Neural crest cell (in vitro differentiated cells): Measurements from ENCODE around the gene SPEN. TPM values are rescaled to one million over a fixed set of nuclear protein-coding genes. Genes with fewer than 3 reads are reported as not detected.

Experiments used
- DNase-seq: peaks from one replicate; pipeline ENCODE4 v3.0.0; 2021; ENCODE audit warnings: low read depth, mixed read lengths, low spot score
- H3K27ac Mint-ChIP-seq: one replicate; pipeline ENCODE4 v1.8.0; 2021; ENCODE audit warnings: mild to moderate bottlenecking, mixed read lengths; ENCODE audit not compliant: unreplicated experiment
- H3K27me3 Mint-ChIP-seq: 2 replicates; pipeline ENCODE4 v1.8.0; 2021; ENCODE audit warnings: low read depth, mild to moderate bottlenecking, mixed read lengths
- H3K36me3 Mint-ChIP-seq: 2 replicates; pipeline ENCODE4 v1.8.0; 2021; ENCODE audit warnings: low read depth, mild to moderate bottlenecking, mixed read lengths
- H3K4me1 Mint-ChIP-seq: 2 replicates; pipeline ENCODE4 v1.8.0; 2021; ENCODE audit warnings: mixed read lengths
- H3K4me3 Mint-ChIP-seq: one replicate; pipeline ENCODE4 v1.8.0; 2021; ENCODE audit warnings: mild to moderate bottlenecking, mixed read lengths
- H3K9me3 Mint-ChIP-seq: 2 replicates; pipeline ENCODE4 v1.8.0; 2021; ENCODE audit warnings: mixed read lengths
- total RNA-seq: library from RNA; stranded (reverse); gene quantifications from 2 replicates; pipeline ENCODE4 v1.2.1, GENCODE V29; 2021
- TF ChIP-seq, protein P1 (sequence below): fragments of 200-600 bp; sonication (generic); conservative IDR thresholded peaks from 2 replicates; pipeline ENCODE4 v1.5.0; 2021; ENCODE audit warnings: antibody characterized with exemption, mild to moderate bottlenecking

Gene SPEN
- total RNA-seq, 1 donor from 2014 or later = 69.4 TPM

- Mint-ChIP-seq H3K9me3 (no peaks in the 10 kb centered on the region), H3K36me3 (peaks cover 41% of the 10 kb centered on the region), H3K4me3 (no peak overlapping the region), H3K27ac (no peak overlapping the region), H3K27me3 (no peaks in the 10 kb centered on the region), H3K4me1 (peaks cover 4% of the 10 kb centered on the region)
- TF ChIP-seq, protein P1, sequence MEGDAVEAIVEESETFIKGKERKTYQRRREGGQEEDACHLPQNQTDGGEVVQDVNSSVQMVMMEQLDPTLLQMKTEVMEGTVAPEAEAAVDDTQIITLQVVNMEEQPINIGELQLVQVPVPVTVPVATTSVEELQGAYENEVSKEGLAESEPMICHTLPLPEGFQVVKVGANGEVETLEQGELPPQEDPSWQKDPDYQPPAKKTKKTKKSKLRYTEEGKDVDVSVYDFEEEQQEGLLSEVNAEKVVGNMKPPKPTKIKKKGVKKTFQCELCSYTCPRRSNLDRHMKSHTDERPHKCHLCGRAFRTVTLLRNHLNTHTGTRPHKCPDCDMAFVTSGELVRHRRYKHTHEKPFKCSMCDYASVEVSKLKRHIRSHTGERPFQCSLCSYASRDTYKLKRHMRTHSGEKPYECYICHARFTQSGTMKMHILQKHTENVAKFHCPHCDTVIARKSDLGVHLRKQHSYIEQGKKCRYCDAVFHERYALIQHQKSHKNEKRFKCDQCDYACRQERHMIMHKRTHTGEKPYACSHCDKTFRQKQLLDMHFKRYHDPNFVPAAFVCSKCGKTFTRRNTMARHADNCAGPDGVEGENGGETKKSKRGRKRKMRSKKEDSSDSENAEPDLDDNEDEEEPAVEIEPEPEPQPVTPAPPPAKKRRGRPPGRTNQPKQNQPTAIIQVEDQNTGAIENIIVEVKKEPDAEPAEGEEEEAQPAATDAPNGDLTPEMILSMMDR = no peak
- DNase-seq = no peak
Observed at GRCh38 chr1:15934211-15935055, 86.9 kb downstream of the SPEN start.

GRCh38 chr1:15935056-15935950, 87.8 kb downstream of the SPEN start:
- TF ChIP-seq, protein P1 = no peak
- peaks cover 4% of the 10 kb centered on the region for H3K4me1 Mint-ChIP-seq
- H3K9me3 Mint-ChIP-seq = no peaks in the 10 kb centered on the region
- no peaks in the 10 kb centered on the region for H3K27me3 Mint-ChIP-seq
- no peak overlapping the region for H3K4me3 Mint-ChIP-seq
- DNase-seq = no peak
- H3K27ac Mint-ChIP-seq = no peak overlapping the region
- peaks cover 36% of the 10 kb centered on the region for H3K36me3 Mint-ChIP-seq

DNA sequence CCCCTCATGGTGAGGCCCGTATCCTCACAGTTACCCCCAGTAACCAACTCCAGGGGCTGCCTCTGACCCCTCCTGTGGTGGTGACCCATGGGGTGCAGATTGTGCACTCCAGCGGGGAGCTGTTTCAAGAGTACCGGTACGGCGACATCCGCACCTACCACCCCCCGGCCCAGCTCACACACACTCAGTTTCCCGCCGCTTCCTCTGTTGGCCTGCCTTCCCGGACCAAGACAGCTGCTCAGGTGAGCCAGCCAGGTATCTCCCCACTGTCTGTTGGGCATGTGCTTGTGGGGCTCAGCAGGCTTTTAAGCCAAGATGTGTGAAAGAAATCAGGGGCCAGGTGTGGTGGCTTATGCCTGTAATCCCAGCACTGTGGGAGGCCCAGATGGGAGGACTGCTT, 88.5 kb downstream of the SPEN start:
- H3K27ac Mint-ChIP-seq = no peak overlapping the region
- peaks cover 4% of the 10 kb centered on the region for H3K4me1 Mint-ChIP-seq
- H3K27me3 Mint-ChIP-seq = no peaks in the 10 kb centered on the region
- H3K9me3 Mint-ChIP-seq = no peaks in the 10 kb centered on the region
- H3K4me3 Mint-ChIP-seq = no peak overlapping the region
- TF ChIP-seq, protein P1 = no peak
- DNase-seq = no peak
- peaks cover 31% of the 10 kb centered on the region for H3K36me3 Mint-ChIP-seq

- H3K4me1 Mint-ChIP-seq = peaks cover 4% of the 10 kb centered on the region
- peaks cover 28% of the 10 kb centered on the region for H3K36me3 Mint-ChIP-seq
- no peaks in the 10 kb centered on the region for H3K27me3 Mint-ChIP-seq
- H3K9me3 Mint-ChIP-seq = no peaks in the 10 kb centered on the region
- TF ChIP-seq, protein P1 = no peak
- H3K4me3 Mint-ChIP-seq = peak overlapping the region; percentile 23
- H3K27ac Mint-ChIP-seq = no peak overlapping the region
- DNase-seq = no peak
Observed at GRCh38 chr1:15937146-15937545, 89.6 kb downstream of the SPEN start.

DNA sequence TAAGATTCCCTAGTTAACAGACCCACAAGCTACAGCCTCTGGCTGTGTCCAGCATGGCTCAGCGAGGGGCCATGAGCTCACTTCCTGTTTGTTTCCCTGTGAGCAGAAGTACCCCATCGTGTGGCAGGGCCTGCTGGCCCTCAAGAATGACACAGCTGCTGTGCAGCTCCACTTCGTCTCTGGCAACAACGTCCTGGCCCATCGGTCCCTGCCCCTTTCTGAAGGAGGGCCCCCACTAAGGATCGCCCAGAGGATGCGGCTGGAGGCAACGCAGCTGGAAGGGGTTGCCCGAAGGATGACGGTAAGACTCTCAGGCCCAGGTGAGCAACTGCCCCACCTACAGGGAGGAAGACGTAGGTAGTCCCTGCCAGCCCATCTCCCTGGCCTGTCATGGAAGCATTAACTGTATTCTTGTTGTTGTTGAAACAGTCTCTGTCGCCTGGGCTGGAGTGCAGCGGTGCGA, 90.2 kb downstream of the SPEN start:
- H3K4me3 Mint-ChIP-seq = peak overlapping the region; percentile 23
- peaks cover 4% of the 10 kb centered on the region for H3K4me1 Mint-ChIP-seq
- H3K27ac Mint-ChIP-seq = peak overlapping the region; percentile 43
- peaks cover 28% of the 10 kb centered on the region for H3K36me3 Mint-ChIP-seq
- TF ChIP-seq, protein P1 = no peak
- DNase-seq = no peak
- no peaks in the 10 kb centered on the region for H3K27me3 Mint-ChIP-seq
- H3K9me3 Mint-ChIP-seq = no peaks in the 10 kb centered on the region
